HuH-7 (cell line): Measurements from ENCODE around the gene CADPS.
"Not testable (repeated sequence)": the region's sequence is repeated elsewhere in the genome, so short reads cannot be mapped to it uniquely, and the experiment has no call there.

Experiments
- DNase-seq: peaks from one replicate; pipeline ENCODE4 v3.0.0; 2011; ENCODE audit warnings: low spot score

Gene CADPS

GRCh38 chr3:62592408-62592807 lies 282.8 kb downstream of the CADPS start:
- no peak for DNase-seq

DNA sequence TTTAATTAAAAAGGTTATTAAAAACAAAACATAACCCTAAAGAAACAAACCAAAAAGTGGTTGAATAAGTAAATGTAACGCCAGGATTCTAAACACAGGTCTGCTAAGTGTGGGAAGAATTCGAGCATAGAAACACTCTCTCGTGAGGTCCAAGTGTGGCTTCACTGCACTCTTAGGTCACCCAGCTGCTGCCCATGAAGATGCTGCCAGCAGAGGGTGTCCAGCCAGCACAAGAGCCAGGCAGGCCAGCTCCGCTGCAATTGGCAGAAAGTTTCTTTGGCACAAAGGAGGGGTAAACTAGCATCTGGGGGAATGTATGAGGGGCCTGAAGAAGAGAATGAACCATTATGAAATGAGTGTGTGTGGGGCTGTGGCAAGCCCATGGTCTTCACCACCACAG lies 286.1 kb downstream of the CADPS start:
- no peak for DNase-seq

DNA sequence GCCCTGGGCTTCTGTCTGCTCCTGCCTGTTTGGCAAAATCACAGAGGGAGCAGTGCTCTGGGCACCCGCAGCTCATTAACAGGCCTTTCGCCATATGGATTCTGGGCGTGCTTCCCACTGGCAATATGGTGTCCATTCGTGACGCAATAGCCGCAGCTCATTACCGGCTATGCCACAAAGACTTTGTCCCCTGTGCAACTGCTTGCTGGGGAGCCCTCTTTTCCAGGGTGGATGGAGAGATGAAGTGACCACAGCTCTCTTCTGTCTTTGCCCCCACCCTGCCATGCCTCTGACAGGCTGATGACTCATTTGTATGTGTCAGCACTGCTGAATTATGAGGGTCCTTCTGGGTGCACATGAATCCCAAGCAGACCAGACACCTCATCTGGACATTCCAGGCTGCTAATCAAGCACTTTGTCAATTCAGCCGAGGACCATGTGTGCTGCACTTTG lies 287.6 kb downstream of the CADPS start:
- no peak for DNase-seq

DNA sequence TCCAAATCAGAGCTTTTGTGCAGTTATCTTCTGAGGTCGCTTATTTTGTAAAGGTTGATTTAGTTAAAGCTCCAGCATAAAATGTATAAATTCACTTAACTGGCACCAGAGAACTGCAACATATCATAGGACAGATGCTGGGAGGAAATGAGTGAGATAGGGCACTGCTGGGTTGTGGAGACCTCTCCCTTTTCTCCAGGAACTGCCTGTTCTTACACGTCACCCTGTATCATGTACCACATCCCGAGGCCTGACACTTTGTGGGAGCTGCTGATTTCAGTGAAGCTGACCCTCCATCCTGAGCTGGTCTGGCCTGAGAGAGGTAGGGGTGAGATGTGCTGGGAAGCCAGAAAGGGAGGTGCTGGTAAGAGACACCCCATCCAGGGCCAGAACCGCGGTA lies 288.0 kb downstream of the CADPS start:
- no peak for DNase-seq

- no peak for DNase-seq
These were observed 288.9 kb downstream of the CADPS start for GRCh38 chr3:62586356-62586755.

- DNase-seq = no peak
These were observed 289.4 kb downstream of the CADPS start for GRCh38 chr3:62585861-62586260.

GRCh38 chr3:62584636-62585035 lies 290.6 kb downstream of the CADPS start:
- no peak for DNase-seq

DNA sequence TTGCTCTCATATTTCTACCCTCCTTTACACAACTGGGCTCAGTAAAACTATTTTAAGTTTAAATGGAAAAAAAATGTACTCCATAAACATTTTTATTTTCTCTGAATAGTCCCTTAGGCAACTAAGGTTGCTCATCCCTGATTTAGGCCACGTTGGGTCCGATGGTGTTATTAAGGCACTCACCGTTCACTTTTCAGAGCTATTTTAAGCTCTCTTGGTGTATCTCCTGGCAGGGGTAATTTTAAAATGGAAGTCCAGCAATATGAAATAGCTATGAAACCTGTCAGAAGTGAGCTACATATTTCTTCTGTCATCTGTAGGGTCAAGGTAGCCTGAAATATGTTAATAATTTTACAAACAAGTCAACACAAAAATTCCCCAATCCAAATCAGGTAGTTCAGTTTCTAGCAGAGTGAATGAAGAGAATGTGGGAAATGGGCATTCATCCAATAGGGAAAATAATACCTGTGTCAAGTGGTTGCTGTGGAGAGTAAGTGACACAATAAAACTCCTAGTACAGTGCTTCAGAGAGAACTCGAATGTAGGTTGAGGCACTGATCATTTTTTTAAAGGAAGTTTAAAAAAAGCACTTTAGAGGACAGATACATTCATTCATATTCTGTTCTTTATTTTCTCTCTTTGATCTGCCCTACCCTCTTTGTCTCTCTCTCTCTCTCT lies 292.6 kb downstream of the CADPS start:
- no peak for DNase-seq

DNA sequence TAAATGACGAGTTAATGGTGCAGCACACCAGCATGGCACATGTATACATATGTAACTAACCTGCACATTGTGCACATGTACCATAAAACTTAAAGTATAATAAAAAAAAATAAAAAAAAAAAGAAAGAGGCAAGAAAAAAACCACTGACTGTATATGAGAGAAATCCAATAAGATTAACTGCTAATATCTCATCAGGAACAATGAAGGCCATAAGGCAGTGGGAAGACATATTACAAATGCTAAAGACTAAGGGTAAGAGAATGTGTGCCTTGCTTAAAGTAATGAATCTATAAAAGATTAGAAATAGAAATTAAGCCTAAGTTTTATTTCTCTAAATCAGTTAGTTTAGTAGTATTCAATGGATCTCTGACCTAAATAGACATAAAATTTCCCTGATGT lies 294.7 kb downstream of the CADPS start:
- DNase-seq = not testable (repeated sequence)

DNA sequence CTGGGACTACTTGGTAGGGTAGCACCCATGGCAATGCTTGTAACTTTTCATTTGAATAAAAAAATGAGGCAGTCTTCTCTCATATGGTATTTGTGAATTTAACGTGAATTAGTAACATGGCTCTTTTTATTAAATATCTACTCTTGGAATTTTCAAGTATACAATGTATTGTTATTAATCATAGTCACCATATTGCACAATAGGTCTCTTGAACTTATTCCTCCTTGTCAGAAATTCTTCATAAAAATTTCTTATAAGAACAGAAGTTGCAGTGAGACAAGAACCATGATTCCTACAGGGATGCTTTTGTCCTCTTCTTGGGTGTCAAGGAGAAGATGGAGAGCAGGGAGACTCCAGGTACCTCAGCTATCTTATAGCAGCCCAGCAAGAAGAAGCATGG lies 298.1 kb downstream of the CADPS start:
- no peak for DNase-seq

DNA sequence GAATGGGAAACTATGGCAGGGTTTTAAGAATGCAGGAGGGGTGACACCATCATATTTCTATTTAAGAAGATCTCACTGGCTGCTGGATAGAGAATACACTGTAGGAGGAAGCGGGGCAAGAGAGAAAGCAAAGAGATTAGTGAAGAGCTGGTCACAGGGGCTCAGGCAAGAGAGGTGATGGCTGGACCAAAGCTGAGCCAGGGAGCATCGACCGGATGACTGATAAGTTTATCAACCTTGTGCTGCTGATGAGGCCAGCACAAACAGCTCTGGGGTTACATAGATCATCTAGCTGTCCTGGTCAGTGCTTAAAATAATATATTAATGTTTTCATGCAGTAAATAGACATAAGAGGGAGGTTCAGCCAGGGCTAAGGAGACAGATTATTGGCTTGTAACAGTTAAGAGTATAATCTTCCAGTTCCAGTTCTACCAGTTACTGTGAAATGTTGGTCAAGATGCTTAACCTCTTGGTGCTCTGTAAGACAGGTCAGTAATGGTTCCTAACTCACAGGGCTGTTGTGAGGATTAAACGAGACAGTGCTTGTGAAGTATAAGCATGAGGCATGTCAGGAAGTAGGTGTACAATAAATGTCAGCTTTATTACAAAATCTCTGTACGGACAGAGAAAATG lies 300.8 kb downstream of the CADPS start:
- DNase-seq = no peak

GRCh38 chr3:62571916-62572315 lies 303.3 kb downstream of the CADPS start:
- DNase-seq = no peak

- no peak for DNase-seq
These were observed 304.3 kb downstream of the CADPS start for GRCh38 chr3:62570888-62571287.

- DNase-seq = no peak
These were observed 305.6 kb downstream of the CADPS start for GRCh38 chr3:62569609-62570008.

GRCh38 chr3:62567097-62568021 lies 307.9 kb downstream of the CADPS start:
- no peak for DNase-seq

GRCh38 chr3:62566022-62566557 lies 309.1 kb downstream of the CADPS start:
- no peak for DNase-seq

DNA sequence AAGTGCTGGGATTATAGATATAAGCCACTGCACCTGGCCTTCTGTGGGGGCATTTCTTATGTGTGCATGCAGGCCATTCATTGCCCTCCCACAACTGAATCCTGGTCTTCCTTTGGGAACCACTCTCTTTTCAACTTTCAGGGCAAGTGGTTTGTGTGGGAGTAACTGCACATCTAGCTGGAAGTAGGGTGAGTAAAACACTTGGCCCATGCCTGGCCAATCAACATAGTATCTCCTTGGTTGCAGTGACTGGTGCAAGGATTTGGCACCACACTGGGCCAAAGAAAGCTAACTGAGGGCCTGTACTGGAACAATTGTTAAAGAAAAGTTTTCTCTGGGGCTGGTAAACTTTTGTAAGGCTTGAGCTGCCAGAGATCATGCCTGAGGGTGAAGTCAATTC lies 312.6 kb downstream of the CADPS start:
- DNase-seq = no peak

DNA sequence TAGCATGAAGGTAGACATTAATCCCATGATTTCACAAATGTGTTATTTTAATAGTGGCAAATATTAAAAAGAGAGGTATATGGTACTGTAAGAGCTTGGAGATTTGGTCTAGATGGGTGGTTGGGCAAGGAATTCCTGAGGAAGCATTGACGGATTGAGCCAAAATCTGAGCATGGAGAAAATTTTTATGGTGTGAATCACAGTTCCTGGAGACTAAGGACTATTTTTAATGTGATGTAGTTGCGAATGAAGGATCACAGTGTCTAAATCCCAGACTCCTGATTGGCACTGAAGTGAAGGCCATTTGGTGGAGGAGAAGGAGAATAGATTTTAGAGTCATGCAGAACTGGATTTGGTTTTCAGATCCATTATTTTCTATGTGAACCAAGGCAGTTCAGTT lies 313.2 kb downstream of the CADPS start:
- no peak for DNase-seq

GRCh38 chr3:62559831-62560445 lies 315.3 kb downstream of the CADPS start:
- no peak for DNase-seq

- DNase-seq = peak; percentile 3
These were observed 316.6 kb downstream of the CADPS start for GRCh38 chr3:62558549-62559112.

DNA sequence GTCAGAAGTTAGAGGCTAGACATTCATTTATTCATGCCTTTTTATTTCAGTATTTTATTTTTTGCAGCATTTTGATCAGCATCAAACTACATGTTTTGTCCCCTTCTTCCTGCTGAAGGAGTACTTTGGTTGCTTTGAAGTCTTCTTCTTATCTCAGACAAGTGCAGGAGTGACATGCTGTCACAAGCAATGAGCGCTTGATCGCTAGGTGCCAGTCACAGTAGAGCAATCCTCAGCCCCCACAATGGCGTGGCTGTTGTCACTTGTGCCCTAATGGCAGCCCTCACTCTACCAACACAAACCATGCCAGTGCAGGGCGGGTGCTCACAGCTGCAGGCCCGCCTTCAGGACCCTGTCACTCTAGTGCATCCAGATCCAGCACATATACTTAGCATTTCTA lies 317.2 kb downstream of the CADPS start:
- DNase-seq = no peak

DNA sequence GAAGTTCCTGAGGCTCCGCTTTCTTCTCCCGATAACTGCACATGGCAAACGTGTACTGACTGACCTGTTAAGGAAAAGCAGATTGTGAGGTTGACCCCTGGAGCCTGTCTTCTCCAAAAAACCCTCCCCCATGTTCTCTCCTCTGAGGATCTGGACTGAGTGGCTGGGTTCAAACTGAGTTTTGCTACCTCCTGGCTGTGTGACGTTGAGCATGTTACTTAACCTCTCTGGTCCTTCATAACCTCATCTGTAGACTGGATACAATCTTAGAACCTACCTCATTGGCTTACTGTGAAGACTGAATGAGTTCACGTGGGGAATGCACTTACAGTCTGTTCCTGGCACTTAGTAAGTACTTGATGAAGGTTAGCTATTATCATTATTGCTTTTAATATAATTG lies 317.8 kb downstream of the CADPS start:
- DNase-seq = no peak
